HepG2 (cell line): ENCODE measurements around the gene MLH1. TPM values are rescaled to one million over a fixed set of nuclear protein-coding genes. Genes with fewer than 3 reads are reported as not detected.

Source experiments
- ATF3 ChIP-seq: sonication (generic); formaldehyde crosslinking; IDR thresholded peaks from 2 replicates; pipeline ENCODE4 v1.4.0; 2020; ENCODE audit warnings: missing genetic modification reagents
- HCFC1 ChIP-seq: fragments of 150-350 bp; IDR thresholded peaks from 2 replicates; pipeline ENCODE4 v1.6.1; 2014; ENCODE audit warnings: low read depth, low read length
- HOMEZ ChIP-seq: IDR thresholded peaks from 2 replicates; pipeline ENCODE4 v1.6.1; 2016; ENCODE audit warnings: low read depth
- MAZ ChIP-seq, 2 experiments: sonication (generic) in 1 of 2; formaldehyde crosslinking in 1 of 2; IDR thresholded peaks; 2 replicates each; pipeline versions ENCODE4 v1.5.0 to v1.6.1; 2012 to 2020; ENCODE audit warnings: low read depth in 2 of 2, mild to moderate bottlenecking in 2 of 2, borderline replicate concordance in 1 of 2, improper control_type of control experiment in 1 of 2, low read length in 1 of 2, missing genetic modification reagents in 1 of 2, moderate library complexity in 1 of 2
- PPARG ChIP-seq: conservative IDR thresholded peaks from 2 replicates; pipeline ENCODE4 v1.6.1; 2016; ENCODE audit warnings: missing biosample characterization, missing genetic modification reagents
- RARA ChIP-seq: IDR thresholded peaks from 2 replicates; pipeline ENCODE4 v1.6.1; 2016; ENCODE audit warnings: missing genetic modification reagents, missing compliant biosample characterization
- SALL2 ChIP-seq: sonication (generic); formaldehyde crosslinking; IDR thresholded peaks from 2 replicates; pipeline ENCODE4 v1.8.1; 2023; ENCODE audit warnings: mild to moderate bottlenecking, missing genetic modification reagents, inconsistent platforms
- SNAPC4 ChIP-seq: sonication (generic); formaldehyde crosslinking; IDR thresholded peaks from 2 replicates; pipeline ENCODE4 v1.4.0; 2020; ENCODE audit warnings: mild to moderate bottlenecking, missing genetic modification reagents
- SOX6 ChIP-seq, 2 experiments: fragments of 450-650 bp in 1 of 2; sonication (generic) in 1 of 2; formaldehyde crosslinking in 1 of 2; IDR thresholded peaks; 2 replicates each; pipeline versions ENCODE4 v1.4.0 to v1.6.1; 2017 to 2020; ENCODE audit warnings: antibody characterized with exemption in 1 of 2, mild to moderate bottlenecking in 1 of 2, missing genetic modification reagents in 1 of 2
- SP1 ChIP-seq, 2 experiments: fragments of 450-650 bp in 1 of 2; sonication (generic) in 1 of 2; formaldehyde crosslinking in 1 of 2; IDR thresholded peaks; 2 replicates each; pipeline versions ENCODE4 v1.4.0 to v1.6.1; 2016 to 2020; ENCODE audit warnings: missing genetic modification reagents in 1 of 2
- TRAFD1 ChIP-seq: sonication (generic); formaldehyde crosslinking; IDR thresholded peaks from 2 replicates; pipeline ENCODE4 v1.5.1; 2020; ENCODE audit warnings: missing genetic modification reagents, mild to moderate bottlenecking, borderline replicate concordance
- ZEB1 ChIP-seq: IDR thresholded peaks from 2 replicates; pipeline ENCODE4 v1.6.1; 2012; ENCODE audit warnings: mild to moderate bottlenecking, low read depth, inconsistent platforms; ENCODE audit not compliant: insufficient replicate concordance
- ZMYM2 ChIP-seq: sonication (generic); formaldehyde crosslinking; IDR thresholded peaks from 2 replicates; pipeline ENCODE4 v1.8.0; 2022; ENCODE audit warnings: mild to moderate bottlenecking, missing genetic modification reagents
- ZNF513 ChIP-seq: sonication (generic); formaldehyde crosslinking; conservative IDR thresholded peaks from 2 replicates; pipeline ENCODE4 v1.5.0; 2020; ENCODE audit warnings: missing genetic modification reagents
- polyA plus RNA-seq, 8 experiments: library from polyadenylated mRNA; depleted of rRNA in 3 of 8; stranded (reverse) in 7 of 8; unstranded in 1 of 8; fragments of >200 nt; fragmentation: Illumina TruSeq in 4 of 8; extraction: Trizol in 4 of 8; gene quantifications; 2 replicates each; pipeline versions ENCODE4 v1.2.1 to v1.2.3, GENCODE V29; 2011 to 2016; ENCODE audit warnings: low read depth in 4 of 8, missing spikeins in 1 of 8, mixed read lengths in 1 of 8; ENCODE audit not compliant: insufficient read depth in 1 of 8
- total RNA-seq, 5 experiments: library from RNA; depleted of rRNA; stranded (reverse); fragments of >200 nt; fragmentation: Illumina TruSeq; extraction: Trizol; gene quantifications; 2 replicates each; pipeline ENCODE4 v1.2.3, GENCODE V29; 2016; ENCODE audit warnings: low read depth in 1 of 5

The MLH1 gene
- total and polyA plus RNA-seq, 2 of the 13 experiments (the other 11 are each of a cell fraction or from before 2014, with no cell fraction given): 29.5 to 70.8 TPM

- TF ChIP-seq ATF3 (CRISPR knock-in tag) (no peak), SP1 (IDR thresholded peaks at IDR 0.05) (no peak), SP1 (CRISPR knock-in tag; IDR thresholded peaks at IDR 0.05) (no peak), MAZ (IDR thresholded peaks at IDR 0.05; ENCODE audit: borderline replicate concordance, low read depth, low read length) (no peak), MAZ (CRISPR knock-in tag; IDR thresholded peaks at IDR 0.05; ENCODE audit: low read depth) (no peak), ZEB1 (no peak), HCFC1 (no peak), ZNF513 (CRISPR knock-in tag) (no peak), HOMEZ (peak; percentile 71; the same call in 1 of the 2 replicates), RARA (CRISPR knock-in tag) (peak; percentile 29; the same call in 1 of the 2 replicates), TRAFD1 (CRISPR knock-in tag) (no peak), SALL2 (CRISPR knock-in tag) (no peak), PPARG (CRISPR knock-in tag) (no peak), ZMYM2 (CRISPR knock-in tag) (no peak), SNAPC4 (CRISPR knock-in tag) (no peak), SOX6 (IDR thresholded peaks at IDR 0.05) (no peak), SOX6 (CRISPR knock-in tag; IDR thresholded peaks at IDR 0.05) (peak; percentile 72; the same call in 1 of the 2 replicates)
These were observed 89.0 kb downstream of the MLH1 start (continued) for GRCh38 chr3:37082317-37082716.
